HK-2 (cell line): ENCODE results near the gene RNF144A.
"Not testable (repeated sequence)": the region's sequence is repeated elsewhere in the genome, so short reads cannot be mapped to it uniquely, and the experiment has no call there.

Experiments used
- DNase-seq: peaks from one replicate; pipeline ENCODE4 v3.0.0-alpha.2; 2018; ENCODE audit not compliant: unreplicated experiment

RNF144A gene, protein sequence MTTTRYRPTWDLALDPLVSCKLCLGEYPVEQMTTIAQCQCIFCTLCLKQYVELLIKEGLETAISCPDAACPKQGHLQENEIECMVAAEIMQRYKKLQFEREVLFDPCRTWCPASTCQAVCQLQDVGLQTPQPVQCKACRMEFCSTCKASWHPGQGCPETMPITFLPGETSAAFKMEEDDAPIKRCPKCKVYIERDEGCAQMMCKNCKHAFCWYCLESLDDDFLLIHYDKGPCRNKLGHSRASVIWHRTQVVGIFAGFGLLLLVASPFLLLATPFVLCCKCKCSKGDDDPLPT

DNA sequence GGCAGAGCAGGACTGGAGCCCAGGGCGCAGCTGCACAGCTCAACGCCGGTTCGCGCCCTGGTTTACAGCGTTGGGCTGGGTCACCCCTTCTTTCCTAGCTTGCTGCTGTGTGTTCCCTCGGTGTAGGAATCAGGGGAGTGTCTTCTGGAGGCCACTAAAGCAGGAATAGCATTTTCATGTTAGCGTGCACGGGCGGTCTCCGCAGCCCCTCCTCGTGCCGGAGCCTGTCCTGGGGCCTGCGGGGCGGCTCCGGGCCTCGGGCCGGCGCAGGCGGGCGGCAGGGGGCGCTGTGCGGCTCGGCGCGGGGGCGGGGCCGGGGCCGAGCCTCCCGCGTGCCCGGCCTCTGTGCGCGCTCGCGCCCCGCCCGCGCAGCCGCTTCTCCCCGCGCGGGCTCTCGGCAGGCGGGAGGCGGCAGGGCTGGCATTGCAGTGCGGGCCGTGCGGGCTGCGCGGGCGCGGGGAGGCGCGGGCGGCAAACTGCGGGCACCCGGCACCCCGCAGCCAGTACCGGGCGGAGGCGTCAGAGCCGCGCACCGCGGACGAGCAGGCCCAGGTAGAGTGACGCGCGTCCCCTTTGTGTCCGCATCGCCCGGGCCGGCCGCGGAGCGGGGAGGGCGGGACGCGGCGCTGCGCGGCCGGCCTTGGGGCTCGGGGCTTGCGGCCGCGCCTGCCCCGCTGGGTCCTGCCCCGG, at the start of gene RNF144A:
TSS of gene RNF144A (plus strand) at position 342 of the 690 bp plus-strand sequence. CDS start 79,515 bp downstream, outside the sequence.
- peak; percentile 57 for DNase-seq

DNA sequence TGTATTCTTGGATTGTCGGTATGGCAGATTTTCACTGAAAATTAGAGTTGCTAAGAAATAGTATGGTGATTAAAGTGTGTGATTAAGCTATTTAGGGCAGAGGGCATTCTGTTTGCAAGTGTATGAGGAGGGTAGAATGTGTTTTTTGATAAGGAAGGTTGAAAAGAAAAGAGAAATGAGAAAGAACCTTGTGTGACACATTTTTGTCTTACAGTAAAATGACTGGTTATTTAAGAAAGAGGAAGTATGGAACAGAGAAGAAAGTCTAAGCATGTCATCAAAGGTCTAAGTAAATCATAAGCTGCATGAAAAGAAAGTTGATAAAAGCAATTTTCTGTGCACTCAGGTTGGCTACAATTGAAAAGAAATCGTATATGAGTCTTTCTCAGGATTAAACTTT, 44.8 kb upstream of the RNF144A start:
- DNase-seq = no peak

DNA sequence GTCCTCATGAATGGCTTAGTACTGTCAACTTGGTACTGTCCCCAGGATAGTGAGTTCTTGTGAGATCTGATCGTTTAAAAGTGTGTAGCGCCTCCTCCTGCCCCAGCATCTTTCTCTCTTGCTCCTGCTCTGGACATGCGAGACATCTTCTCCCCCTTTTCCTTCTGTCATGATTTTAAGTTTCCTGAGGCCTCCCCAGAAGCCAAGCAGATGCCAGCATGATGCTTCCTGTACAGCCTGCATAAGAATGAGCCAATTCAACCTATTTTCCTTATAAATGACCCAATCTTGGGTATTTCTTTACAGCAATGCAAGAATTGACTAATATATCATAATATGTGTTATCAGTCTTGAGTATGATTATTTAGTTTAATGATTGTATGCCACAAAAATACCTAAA, 43.2 kb upstream of the RNF144A start:
- DNase-seq = no peak

DNA sequence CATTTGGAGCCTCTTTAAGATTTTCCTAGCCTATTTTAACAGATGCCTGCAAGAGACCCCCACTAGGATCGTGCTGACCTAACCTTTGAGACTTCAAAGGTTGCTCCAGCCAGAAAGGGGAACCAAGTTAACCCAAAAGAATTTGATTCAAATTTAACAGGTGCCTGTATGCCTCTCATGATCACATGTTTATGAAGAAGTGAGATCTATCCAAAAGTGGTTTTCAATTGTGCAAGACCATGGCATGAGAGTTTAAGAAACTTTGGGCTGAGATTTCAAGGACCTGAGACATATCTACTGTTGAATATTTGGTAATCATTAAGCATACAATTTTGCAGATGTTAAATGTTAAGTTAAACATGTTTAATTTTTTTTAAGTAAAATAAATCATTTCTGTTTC, 40.9 kb upstream of the RNF144A start:
- DNase-seq = no peak

DNA sequence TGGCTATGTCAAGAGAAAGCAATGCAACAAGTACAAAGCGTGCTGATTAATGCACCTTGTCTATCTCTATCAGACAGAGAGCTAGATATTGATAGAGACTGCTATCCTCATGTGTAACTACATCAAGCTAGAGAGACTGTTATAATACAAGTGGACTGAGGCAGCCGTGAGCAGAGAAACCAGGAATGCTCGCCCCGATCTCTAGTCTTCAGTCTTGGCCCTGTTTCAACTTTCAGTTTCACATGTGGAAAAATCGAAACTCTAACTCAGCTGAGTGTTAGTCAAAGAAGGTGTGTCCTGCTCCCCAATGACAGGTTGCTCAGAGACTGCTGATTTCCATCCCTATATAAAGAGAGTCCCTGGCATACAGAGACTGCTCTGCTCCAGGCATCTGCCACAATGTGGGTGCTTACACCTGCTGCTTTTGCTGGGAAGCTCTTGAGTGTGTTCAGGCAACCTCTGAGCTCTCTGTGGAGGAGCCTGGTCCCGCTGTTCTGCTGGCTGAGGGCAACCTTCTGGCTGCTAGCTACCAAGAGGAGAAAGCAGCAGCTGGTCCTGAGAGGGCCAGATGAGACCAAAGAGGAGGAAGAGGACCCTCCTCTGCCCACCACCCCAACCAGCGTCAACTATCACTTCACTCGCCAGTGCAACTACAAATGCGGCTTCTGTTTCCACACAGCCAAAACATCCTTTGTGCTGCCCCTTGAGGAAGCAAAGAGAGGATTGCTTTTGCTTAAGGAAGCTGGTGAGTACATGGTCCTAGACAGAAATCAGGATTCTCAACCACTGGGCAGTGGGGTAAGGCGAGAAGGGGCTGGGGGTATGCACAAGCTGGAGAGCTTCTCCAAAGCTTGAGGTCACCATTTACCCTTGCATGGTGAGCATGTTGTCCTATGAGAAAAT, 39.6 kb upstream of the RNF144A start, which contains the start of gene RSAD2:
TSS of gene RSAD2 (plus strand) at position 376 of the 903 bp plus-strand sequence. CDS start at position 400, 24 bp downstream.
- no peak for DNase-seq

DNA sequence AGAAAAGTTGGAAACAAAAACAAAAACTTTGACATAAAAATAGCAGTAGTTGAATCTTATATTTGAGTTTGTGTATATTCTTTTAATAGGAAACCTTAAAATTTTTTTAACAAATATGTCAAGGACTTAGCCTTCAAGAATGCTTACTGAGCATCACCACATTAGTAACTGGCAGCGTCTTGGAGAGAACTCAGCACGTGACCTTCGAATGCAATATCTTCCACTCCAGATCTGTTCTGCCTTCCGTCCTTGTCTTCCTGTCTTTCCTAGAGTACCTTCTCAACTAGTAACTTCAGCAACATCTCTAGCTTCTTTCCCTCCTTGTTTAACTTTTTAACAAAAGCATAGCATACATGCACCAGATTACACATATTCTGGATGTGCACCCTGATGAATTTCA, 38.7 kb upstream of the RNF144A start:
- DNase-seq = no peak

DNA sequence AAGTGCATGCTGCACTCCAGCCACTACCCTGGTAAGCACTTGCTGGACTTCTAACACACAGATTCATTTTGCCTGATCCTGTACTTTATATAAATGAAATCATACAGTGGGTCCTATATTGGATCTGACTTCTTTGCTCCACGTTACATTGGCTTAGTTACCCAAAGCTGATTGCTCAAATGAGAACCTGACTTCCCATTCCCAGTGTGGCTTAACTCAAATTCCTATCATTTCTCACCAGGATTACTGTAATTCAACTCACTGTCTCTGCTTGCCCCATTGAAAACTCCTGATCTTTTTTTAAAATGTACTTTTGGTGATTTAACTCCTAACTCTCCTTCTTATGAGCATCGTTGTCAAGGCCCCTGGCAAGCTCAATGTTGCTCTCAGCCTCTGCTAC, 38.2 kb upstream of the RNF144A start:
- no peak for DNase-seq

DNA sequence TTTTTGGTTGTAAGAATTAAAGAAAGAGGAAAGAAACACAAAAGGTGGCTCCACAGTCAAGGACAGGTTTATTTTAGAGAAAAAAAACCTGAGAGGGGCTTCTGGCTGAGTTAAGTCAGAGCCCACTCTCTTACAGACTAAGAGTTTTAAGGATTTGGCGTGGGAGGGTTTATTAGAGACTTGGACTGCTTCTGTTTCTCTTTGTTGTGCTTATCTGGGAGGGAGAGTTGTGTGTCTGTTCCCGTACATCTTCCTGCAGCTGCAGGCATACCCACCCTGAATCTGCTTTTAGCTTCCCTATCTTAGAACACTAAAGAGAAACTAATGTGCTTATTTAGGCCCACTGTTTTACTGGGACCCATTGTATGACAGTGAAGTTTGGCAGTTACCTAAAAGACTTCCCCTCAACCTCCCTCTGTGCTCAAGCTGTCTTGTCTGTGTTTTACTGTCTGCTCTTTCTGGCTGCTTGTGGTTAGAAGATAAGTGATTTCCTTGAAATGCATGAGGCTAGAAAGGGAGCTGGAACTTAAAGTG, 36.9 kb upstream of the RNF144A start:
- DNase-seq = no peak

DNA sequence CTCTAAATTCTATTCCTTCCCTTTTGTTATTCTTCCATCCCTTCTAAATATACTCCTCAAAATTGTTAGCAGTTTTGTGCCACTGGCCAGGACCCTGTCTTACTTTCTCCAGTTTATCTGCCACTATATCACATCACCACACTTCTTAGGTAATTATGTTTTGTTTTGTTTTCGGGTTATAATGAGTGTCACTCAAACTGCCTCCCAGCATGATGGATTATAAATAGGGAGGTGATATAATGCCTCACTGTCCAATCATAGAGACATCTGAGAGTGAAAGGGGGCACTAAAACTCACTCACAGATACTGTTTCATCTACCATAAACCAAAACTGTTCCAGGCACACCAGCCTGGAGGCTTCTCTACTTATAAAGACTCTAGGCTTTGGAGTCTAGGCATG, 36.2 kb upstream of the RNF144A start:
- no peak for DNase-seq

DNA sequence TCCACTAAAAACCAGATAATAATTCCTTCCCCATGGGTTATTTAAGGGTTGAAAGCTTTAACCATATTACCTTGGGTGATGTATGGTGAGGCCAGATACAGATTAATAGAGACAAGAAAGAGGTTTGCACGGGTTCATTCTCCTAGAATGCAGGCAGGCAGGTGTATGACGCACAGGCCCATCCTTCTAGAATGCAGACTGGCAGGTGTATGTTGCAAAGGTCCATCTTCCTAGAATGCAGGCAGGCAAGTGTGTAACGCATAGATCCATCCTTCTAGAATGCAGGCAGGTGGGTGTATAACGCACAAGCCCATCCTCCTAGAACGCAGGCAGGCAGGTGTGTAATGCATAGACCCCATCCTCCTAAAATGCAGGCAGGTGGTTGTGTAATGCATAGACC, 35.7 kb upstream of the RNF144A start:
- DNase-seq = no peak

DNA sequence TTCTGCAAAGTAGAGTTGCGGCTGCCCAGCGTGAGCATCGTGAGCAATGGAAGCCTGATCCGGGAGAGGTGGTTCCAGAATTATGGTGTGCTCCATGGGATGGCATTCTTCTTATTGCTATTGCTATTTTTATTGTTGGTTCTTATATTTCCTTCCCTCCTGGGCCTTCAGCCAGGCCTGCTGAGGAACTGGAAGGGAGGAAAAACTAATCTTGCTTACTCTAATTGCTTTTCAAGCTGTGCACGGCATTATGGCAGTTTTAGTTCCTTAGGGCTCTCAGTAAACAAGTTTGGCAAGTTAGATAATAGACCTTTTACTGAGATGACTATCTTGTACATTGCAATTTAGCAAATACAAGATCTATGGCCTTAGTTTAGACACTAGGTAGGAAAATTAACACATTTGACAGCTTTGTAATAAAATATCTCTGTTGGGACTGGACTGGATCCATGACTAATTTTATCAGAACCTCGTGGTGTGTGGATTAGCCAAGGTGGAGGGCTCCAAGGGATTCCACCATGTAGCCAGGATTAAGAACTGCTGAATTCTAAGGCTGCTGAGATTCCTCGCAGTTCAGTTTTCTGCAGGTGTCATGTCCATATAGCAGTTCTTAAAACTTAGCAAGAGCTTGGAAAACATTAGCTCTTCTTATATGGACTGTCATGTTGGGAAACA, 33.6 kb upstream of the RNF144A start:
- DNase-seq = no peak

DNA sequence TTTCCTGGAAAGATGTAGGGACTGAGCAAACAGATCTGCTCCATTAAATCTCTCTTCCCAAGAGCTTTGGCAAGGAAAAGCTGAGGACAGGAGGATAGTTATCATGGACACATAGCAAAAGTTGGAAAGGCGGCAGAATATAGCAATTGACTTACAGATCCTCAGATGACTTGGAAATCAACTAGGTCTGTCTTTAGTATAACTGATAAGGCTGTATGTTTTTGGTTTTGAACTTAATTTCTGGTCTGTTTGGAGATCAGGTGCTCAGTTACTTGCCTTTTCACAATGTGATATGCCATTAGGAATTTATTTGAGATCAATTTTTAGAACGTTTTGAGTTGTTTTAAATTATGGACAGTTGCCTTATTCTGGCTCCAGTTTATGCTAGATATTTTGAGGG, 31.7 kb upstream of the RNF144A start:
- DNase-seq = no peak

DNA sequence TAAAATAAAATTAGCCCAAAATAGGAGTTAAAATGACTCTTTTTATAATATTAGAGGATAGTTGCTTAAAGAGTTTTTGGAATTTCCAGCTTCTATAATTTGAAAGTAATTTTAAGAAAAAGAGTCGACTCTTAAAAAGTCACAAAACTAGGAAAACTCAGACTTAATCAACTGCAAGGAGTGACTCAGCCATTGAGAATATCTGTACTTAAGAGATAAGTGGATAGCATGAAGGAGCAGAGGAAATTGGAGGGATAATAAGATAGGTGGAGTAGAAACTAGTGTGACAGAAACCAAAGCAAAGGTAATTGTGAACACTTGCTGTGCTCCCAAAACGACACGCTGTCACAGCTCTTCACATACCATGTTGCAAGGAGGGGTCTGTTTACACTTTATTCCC, 31.2 kb upstream of the RNF144A start:
- no peak for DNase-seq

DNA sequence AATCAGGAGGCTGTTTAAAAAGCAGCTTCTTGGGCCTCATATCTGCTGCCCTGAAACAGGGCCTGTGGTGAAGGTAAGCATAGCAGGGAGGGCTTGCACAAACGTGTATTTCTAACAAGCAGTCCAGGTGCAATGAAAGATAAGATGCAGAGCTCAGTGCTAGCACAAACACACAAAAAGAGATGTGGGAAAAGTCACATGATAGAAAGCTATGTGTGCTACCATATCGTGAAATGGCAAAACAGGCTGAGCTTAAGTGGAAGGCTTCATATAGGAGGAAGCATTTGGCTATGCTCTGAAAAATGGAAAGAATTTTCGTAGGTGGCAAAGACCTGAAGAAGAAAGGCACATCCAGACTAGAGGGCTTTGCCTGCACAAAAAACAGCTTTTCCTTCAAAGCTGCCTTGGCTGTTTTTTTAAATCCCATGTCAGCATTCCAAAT, 29.4 kb upstream of the RNF144A start:
- DNase-seq = no peak

DNA sequence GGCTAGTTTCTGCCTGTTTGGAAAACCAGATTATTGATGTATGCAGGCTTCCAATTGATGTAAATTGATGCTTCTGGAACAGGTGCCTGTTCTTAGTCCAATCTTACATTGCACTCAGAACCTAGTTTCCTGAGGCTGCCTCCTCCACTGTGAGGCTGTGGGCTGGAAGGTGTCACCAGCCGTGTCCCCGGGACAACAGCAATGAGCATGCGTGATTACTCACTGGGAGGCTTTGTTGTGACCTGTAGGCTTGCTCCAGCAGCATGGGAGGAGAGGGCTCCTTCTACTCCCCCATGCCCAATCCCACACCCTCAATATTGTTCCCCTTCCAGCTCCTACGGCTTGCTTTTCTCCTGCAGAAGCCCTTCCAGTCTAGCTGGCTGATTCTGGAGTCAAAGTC, 28.5 kb upstream of the RNF144A start:
- no peak for DNase-seq

DNA sequence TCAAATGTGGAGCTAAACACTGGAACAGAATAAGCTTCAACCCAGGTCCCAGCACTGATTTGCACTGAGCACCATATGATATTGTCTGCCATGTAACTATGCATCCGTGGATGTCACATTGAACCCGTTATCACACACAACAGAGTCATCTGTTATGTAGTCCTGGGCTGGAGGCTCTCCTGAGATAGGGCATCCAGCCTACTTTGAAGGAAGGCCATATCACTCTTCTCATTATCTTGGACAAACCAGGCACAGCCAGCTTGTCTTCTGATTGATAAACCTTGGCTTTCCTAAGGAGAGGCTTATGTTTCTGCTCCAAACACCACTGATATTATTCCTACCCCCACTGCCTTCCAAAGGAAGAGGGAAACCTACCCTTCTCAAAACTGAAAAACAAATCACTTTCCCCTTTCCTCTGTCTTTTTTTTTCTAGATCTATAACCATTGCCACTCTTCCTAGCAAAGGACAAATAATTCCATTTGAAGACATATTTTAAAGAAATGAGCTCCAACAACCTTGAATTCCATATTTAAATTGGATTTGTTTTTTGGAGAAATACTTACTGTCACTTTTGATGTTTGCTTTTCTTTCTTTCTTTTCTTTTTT, 23.2 kb upstream of the RNF144A start:
- DNase-seq = no peak

DNA sequence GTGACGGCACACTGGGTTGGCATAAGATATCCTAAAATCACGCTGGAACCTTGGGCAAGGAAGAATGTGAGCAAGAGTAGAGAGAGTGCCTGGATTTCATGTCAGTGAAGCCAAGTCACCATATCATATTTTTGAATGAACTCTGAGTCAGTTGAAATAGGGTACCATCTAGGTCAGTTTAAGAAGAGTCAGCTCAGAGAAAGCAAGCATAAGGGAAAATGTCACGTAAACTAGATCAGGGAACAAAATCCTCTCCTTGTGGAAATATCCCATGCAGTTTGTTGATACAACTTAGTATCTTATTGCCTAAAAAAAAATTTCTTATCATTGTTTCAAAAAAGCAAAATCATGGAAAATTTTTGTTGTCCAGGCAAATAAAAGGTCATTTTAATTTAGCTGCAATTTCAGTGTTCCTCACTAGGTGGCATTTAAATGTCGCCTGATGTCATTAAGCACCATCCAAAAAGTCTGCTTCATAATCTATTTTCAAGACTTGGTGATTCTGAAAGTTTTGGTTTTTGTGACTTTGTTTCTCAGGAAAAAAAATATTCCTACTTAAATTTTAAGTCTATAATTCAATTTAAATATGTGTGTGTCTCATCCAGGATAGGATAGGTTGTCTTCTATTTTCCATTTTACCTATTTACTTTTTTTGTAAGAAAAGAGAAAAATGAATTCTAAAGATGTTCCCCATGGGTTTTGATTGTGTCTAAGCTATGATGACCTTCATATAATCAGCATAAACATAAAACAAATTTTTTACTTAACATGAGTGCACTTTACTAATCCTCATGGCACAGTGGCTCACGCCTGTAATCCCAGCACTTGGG, 20.1 kb upstream of the RNF144A start:
- DNase-seq = no peak

DNA sequence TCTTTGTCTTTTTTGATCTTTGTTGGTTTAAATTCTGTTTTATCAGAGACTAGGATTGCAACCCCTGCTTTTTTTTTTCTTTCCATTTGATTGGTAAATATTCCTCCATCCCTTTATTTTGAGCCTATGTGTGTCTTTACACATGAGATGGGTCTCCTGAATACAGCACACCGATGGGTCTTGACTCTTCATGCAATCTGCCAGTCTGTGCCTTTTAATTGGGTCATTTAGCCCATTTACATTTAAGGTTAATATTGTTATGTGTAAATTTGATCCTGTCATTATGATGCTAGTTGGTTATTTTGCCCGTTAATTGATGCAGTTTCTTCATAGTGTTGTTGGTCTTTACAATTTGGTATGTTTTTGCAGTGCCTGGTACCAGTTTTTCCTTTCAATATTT, 14.6 kb upstream of the RNF144A start:
- DNase-seq = not testable (repeated sequence)

DNA sequence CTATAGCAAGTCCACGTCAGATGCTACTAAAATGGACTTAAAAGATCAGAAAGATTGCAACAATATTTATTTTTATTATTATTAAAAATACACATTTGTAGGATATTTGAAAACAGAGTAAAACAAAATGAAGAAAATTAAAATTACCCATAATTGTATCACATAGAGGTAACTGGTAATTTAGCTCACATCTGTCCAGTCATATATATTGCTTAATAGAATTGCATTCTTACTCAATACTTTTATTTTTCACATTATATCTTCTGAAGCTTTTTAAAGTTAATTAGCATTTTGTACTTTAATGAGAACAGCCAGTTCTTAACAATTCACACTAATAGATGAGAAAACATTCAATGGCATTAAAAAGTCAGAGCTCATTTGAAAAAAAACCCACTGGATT, 11.5 kb upstream of the RNF144A start:
- DNase-seq = no peak

DNA sequence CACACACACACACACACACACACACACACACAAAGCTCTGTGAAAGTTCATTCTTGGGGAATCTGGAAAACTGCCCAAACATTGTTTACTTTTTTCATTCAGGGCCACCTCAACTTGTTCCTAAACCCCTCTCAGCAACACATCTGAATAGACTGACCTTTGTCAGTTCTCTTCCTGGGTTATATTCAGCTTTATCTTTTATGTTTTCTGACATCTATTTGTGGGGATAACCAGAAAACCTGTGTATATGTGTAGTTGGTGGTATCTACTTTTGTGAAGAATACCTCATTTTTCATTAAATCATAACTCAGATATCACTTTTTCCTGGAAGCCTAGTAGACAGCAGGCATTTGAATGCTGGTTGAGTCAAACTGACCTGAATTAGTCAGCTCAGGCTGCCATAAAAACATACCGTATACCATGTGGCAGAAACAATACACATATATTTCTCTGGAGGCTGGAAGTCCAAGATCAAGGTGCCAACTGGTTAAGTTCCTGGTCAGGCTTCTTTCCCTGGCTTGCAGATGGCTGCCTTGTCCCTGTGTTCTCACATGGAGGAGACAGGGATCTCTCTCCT, 11.0 kb upstream of the RNF144A start:
- DNase-seq = no peak
